ENCODE measurements around the gene SRPX2.

SRPX2 gene

GRCh38 chrX:100680756-100681155 lies 36.8 kb downstream of the SRPX2 start:
- Histone ChIP-seq H3K4me1 (no peaks in the 10 kb centered on the region), H3K4me2 (ENCODE audit: low read length) (no peak overlapping the region), H3K9me3 (ENCODE audit: control insufficient read depth, low read length) (no peaks in the 10 kb centered on the region), H3K4me3 (ENCODE audit: low read depth, low read length) (no peak overlapping the region), H3K27me3 (ENCODE audit: control insufficient read depth, insufficient read depth, low read length) (no peaks in the 10 kb centered on the region), H3K36me3 (ENCODE audit: control insufficient read depth, insufficient read depth, low read length) (no peaks in the 10 kb centered on the region), H3K9ac (no peak overlapping the region), H3K79me2 (no peaks in the 10 kb centered on the region), H3K27ac (no peak overlapping the region), H2AFZ (no peak overlapping the region)
- TF ChIP-seq CTCF (IDR thresholded peaks at IDR 0.05) = no peak

DNA sequence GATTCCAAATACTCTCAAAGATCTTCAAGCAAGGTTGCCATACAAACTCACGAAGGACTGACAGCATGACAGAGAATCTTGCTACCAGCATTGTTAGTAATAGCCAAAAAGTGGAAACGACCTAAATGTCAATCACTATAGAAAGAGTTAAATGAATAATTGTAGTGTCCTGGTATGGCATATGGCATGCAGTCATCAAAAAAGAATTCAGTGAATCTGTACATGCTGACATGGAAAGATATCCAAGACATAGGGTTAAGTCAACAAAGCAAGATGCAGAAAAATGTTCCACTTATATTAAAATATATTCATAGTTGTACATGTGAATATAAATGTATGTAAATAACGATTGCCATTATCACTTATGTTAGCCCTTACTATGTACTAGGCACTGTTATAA lies 37.6 kb downstream of the SRPX2 start:
- H3K27ac ChIP-seq = no peak overlapping the region
- no peak overlapping the region for H3K9ac ChIP-seq
- no peak for TF ChIP-seq CTCF (IDR thresholded peaks at IDR 0.05)
- H3K4me2 ChIP-seq (ENCODE audit: low read length) = no peak overlapping the region
- no peak overlapping the region for H3K4me3 ChIP-seq (ENCODE audit: low read depth, low read length)
- H3K36me3 ChIP-seq (ENCODE audit: control insufficient read depth, insufficient read depth, low read length) = no peaks in the 10 kb centered on the region
- no peaks in the 10 kb centered on the region for H3K9me3 ChIP-seq (ENCODE audit: control insufficient read depth, low read length)
- no peaks in the 10 kb centered on the region for H3K4me1 ChIP-seq
- H3K79me2 ChIP-seq = no peaks in the 10 kb centered on the region
- no peaks in the 10 kb centered on the region for H3K27me3 ChIP-seq (ENCODE audit: control insufficient read depth, insufficient read depth, low read length)
- H2AFZ ChIP-seq = no peak overlapping the region

GRCh38 chrX:100682939-100683338 lies 38.9 kb downstream of the SRPX2 start:
- no peak for TF ChIP-seq CTCF (IDR thresholded peaks at IDR 0.05)
- H3K27ac ChIP-seq = no peak overlapping the region
- no peak overlapping the region for H3K4me2 ChIP-seq (ENCODE audit: low read length)
- H3K4me3 ChIP-seq (ENCODE audit: low read depth, low read length) = no peak overlapping the region
- no peaks in the 10 kb centered on the region for H3K9me3 ChIP-seq (ENCODE audit: control insufficient read depth, low read length)
- no peaks in the 10 kb centered on the region for H3K27me3 ChIP-seq (ENCODE audit: control insufficient read depth, insufficient read depth, low read length)
- H2AFZ ChIP-seq = no peak overlapping the region
- H3K4me1 ChIP-seq = no peaks in the 10 kb centered on the region
- no peaks in the 10 kb centered on the region for H3K36me3 ChIP-seq (ENCODE audit: control insufficient read depth, insufficient read depth, low read length)
- H3K79me2 ChIP-seq = no peaks in the 10 kb centered on the region
- no peak overlapping the region for H3K9ac ChIP-seq

- H3K4me2 ChIP-seq (ENCODE audit: low read length) = no peak overlapping the region
- peak; percentile 71 for TF ChIP-seq CTCF (IDR thresholded peaks at IDR 0.05)
- no peaks in the 10 kb centered on the region for H3K9me3 ChIP-seq (ENCODE audit: control insufficient read depth, low read length)
- H3K36me3 ChIP-seq (ENCODE audit: control insufficient read depth, insufficient read depth, low read length) = no peaks in the 10 kb centered on the region
- H2AFZ ChIP-seq = no peak overlapping the region
- H3K79me2 ChIP-seq = no peaks in the 10 kb centered on the region
- H3K27ac ChIP-seq = no peak overlapping the region
- H3K27me3 ChIP-seq (ENCODE audit: control insufficient read depth, insufficient read depth, low read length) = no peaks in the 10 kb centered on the region
- H3K4me3 ChIP-seq (ENCODE audit: low read depth, low read length) = no peak overlapping the region
- no peak overlapping the region for H3K9ac ChIP-seq
- H3K4me1 ChIP-seq = no peaks in the 10 kb centered on the region
Observed at GRCh38 chrX:100685284-100685996, 41.4 kb downstream of the SRPX2 start.

- H3K4me2 ChIP-seq (ENCODE audit: low read length) = no peak overlapping the region
- H3K9ac ChIP-seq = no peak overlapping the region
- H3K27ac ChIP-seq = no peak overlapping the region
- H3K79me2 ChIP-seq = no peaks in the 10 kb centered on the region
- no peaks in the 10 kb centered on the region for H3K9me3 ChIP-seq (ENCODE audit: control insufficient read depth, low read length)
- TF ChIP-seq CTCF (IDR thresholded peaks at IDR 0.05) = no peak
- no peaks in the 10 kb centered on the region for H3K4me1 ChIP-seq
- no peak overlapping the region for H2AFZ ChIP-seq
- H3K36me3 ChIP-seq (ENCODE audit: control insufficient read depth, insufficient read depth, low read length) = no peaks in the 10 kb centered on the region
- no peaks in the 10 kb centered on the region for H3K27me3 ChIP-seq (ENCODE audit: control insufficient read depth, insufficient read depth, low read length)
- no peak overlapping the region for H3K4me3 ChIP-seq (ENCODE audit: low read depth, low read length)
Observed at GRCh38 chrX:100685997-100686305, 42.0 kb downstream of the SRPX2 start.

All from parathyroid adenoma (tissue), 2 donors.